ENCODE results near the gene CFAP77.

Gene CFAP77

GRCh38 chr9:132597073-132597775, 187.2 kb downstream of the CFAP77 start:
- no peak for DNase-seq (ENCODE audit: low spot score)

- DNase-seq (ENCODE audit: low spot score) = no peak
Observed at GRCh38 chr9:132600326-132600984, 190.4 kb downstream of the CFAP77 start.

- no peak for DNase-seq (ENCODE audit: low spot score)
Observed at GRCh38 chr9:132602207-132602606, 192.2 kb downstream of the CFAP77 start.

- no peak for DNase-seq (ENCODE audit: low spot score)
Observed at GRCh38 chr9:132605387-132605786, 195.4 kb downstream of the CFAP77 start.

GRCh38 chr9:132606066-132606465, 196.1 kb downstream of the CFAP77 start:
- DNase-seq (ENCODE audit: low spot score) = no peak

GRCh38 chr9:132609184-132609583, 199.2 kb downstream of the CFAP77 start:
- DNase-seq (ENCODE audit: low spot score) = no peak

GRCh38 chr9:132609829-132610228, 199.8 kb downstream of the CFAP77 start:
- DNase-seq (ENCODE audit: low spot score) = no peak

GRCh38 chr9:132610661-132611060, 200.7 kb downstream of the CFAP77 start:
- DNase-seq (ENCODE audit: low spot score) = no peak

GRCh38 chr9:132614324-132614723, 204.3 kb downstream of the CFAP77 start:
- DNase-seq (ENCODE audit: low spot score) = no peak

- no peak for DNase-seq (ENCODE audit: low spot score)
Observed at GRCh38 chr9:132615774-132616173, 205.8 kb downstream of the CFAP77 start.

GRCh38 chr9:132616725-132617124, 206.7 kb downstream of the CFAP77 start:
- DNase-seq (ENCODE audit: low spot score) = no peak

- DNase-seq (ENCODE audit: low spot score) = no peak
Observed at GRCh38 chr9:132622159-132622558, 212.1 kb downstream of the CFAP77 start.
